Stimulated activated CD8-positive, alpha-beta memory T cell treated with anti-CD3 and anti-CD28 coated beads, Interleukin-4, amount 100 ng/mL, for 1 hour (primary cell): Measurements from ENCODE around the gene PCGF5.
A peak's percentile ranks its signal among the peaks of the same experiment; 100 is the strongest.
"Not testable (repeated sequence)": the region's sequence is repeated elsewhere in the genome, so short reads cannot be mapped to it uniquely, and the experiment has no call there.

Experiments used
- DNase-seq, 2 donors: peaks; one replicate each; pipeline ENCODE4 v3.0.0-alpha.2; 2020; ENCODE audit warnings: low read depth in 2 of 2, low spot score in 1 of 2

Gene PCGF5

GRCh38 chr10:91220194-91220953, at the start of gene PCGF5:
PCGF5 (plus strand) TSS chr10:91220663; CDS start chr10:91222872, 2,209 bp downstream.
- peak; percentile 80 to 82 for DNase-seq

GRCh38 chr10:91171485-91171884, 49.0 kb upstream of the PCGF5 start:
- DNase-seq: no peak

GRCh38 chr10:91172348-91172747, 48.1 kb upstream of the PCGF5 start:
- DNase-seq: no peak

GRCh38 chr10:91185239-91185875, 35.1 kb upstream of the PCGF5 start:
- no peak for DNase-seq

- DNase-seq: no peak
These were observed 33.3 kb upstream of the PCGF5 start for GRCh38 chr10:91187156-91187555.

DNA sequence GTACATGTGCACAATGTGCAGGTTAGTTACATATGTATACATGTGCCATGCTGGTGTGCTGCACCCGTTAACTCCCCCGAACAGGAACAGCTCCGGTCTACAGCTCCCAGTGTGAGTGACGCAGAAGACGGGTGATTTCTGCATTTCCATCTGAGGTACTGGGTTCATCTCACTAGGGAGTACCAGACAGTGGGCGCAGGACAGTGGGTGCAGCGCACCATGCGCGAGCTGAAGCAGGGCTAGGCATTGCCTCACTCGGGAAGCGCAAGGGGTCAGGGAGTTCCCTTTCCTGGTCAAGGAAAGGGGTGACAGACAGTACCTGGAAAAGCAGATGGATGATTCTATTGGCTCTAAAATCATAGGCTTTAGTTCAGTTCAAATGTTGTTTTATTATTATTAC, 32.5 kb upstream of the PCGF5 start:
- not testable (repeated sequence) for DNase-seq

GRCh38 chr10:91188889-91189288, 31.6 kb upstream of the PCGF5 start:
- DNase-seq: no peak

GRCh38 chr10:91190388-91190870, 30.0 kb upstream of the PCGF5 start:
- no peak for DNase-seq

DNA sequence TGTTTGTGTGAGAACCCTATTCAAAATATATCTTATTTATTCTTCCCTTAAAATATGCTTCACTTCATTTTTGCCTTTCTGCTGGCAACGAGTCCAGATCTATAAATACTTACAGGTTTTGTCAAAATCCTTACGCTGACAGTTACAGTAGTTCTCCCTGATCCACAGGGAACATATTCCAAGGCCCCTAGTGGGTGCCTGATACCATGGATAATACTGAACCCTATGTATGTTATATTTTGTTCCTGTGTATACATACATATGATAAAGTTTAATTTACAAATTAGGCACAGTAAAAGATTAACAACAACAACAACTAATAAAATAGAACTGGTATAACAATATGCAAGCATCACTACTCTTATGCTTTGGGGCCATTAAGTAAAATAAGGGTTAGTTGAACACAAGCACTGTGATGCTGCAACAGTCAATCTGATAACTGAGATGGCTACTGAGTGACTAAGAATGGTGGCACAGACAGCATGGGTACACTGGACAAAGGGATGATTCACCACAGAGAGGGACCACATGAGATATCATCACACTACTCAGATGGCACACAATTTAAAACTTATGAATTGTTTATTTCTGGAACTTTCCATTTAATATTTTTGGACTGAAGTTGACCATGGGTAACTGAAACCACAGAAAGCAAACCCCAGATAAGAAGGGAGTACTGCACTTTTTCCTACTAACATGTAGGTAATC, 29.4 kb upstream of the PCGF5 start:
- DNase-seq: no peak

GRCh38 chr10:91191584-91191919, 28.9 kb upstream of the PCGF5 start:
- no peak for DNase-seq

- DNase-seq: no peak
These were observed 25.8 kb upstream of the PCGF5 start for GRCh38 chr10:91194497-91195179.

GRCh38 chr10:91196268-91197048, 24.0 kb upstream of the PCGF5 start:
- DNase-seq: no peak

GRCh38 chr10:91197127-91197526, 23.3 kb upstream of the PCGF5 start:
- no peak for DNase-seq

GRCh38 chr10:91198781-91199180, 21.7 kb upstream of the PCGF5 start:
- no peak for DNase-seq

GRCh38 chr10:91200314-91201212, 19.9 kb upstream of the PCGF5 start:
- no peak for DNase-seq

DNA sequence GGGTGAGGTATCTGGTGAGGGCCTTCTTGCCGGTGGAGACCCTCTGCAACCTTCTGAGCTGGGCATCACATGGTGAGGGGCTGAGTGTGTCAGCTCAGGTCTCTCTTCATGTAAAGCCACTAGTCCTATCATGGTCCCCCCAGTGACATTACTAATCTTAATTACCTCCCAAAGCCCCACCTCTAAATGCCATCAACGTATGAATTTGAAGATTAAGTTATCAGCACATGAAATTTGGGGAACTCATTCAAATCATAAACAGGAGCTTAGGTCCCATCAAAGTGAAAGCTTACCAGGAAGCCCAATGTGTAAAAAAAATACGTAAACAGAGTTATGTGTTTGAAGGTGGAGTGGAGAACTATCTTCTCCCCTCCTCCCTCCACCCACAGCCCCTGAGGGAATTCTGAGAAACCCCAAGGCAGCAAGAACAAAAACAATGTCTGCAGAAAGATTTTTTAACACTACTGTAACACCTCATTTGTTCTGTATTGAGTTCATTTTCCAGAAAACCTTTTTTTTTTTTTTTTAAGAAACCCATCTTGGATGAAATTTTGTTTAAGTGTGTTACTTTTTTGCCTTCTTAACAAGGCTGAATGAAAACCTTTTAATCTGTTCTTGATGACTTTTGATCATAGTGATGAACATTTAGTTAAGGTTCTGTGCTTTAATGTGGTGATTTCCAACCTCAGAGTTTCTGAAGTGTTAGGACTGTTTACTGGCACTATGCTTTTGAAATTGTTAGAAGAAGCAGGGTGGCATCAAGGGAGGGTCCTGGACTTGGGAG, 19.1 kb upstream of the PCGF5 start:
- DNase-seq: no peak

DNA sequence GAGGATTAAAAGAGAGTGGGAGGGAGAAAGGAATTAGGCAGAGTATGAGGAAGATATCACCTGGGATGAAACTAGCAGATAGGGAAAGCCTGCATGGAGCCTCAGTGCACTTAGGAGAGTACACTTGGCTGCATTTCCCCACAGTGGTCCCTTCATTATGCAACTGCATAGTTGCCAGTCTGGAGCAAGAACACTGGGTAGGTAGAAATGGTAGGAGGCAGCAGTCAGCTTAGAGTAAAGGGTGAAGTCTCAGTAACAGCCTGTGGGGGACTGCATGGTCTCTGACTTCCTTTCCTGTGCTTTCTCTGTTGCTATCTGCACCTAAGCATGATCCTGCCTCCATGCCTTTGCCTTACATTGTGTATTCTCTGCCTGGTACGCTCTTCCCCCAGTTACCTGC, 14.0 kb upstream of the PCGF5 start:
- no peak for DNase-seq

GRCh38 chr10:91206837-91207474, 13.5 kb upstream of the PCGF5 start:
- DNase-seq: no peak
